ENCODE results near the gene TAS1R2. TPM values are rescaled to one million over a fixed set of nuclear protein-coding genes. Genes with fewer than 3 reads are reported as not detected.

Gene TAS1R2
- total and polyA plus RNA-seq, 2 of the 13 experiments (the other 11 are each of a cell fraction or from before 2014, with no cell fraction given), result not detected

- peak in 1 of 2 experiments; percentile 24; a peak in 1 of 4 replicates for TF ChIP-seq HMGXB4 (CRISPR knock-in tag; IDR thresholded peaks at IDR 0.05; ENCODE audit: borderline replicate concordance in 1 of 2, low read depth in 1 of 2)
- TF ChIP-seq NKX3-1 (CRISPR knock-in tag; IDR thresholded peaks at IDR 0.05), result no peak
- peak; percentile 41; the same call in 1 of the 2 replicates for TF ChIP-seq ZNF431 (CRISPR knock-in tag; IDR thresholded peaks at IDR 0.05; ENCODE audit: borderline replicate concordance, low read depth)
- no peak for TF ChIP-seq ZNF598 (CRISPR knock-in tag; IDR thresholded peaks at IDR 0.05; ENCODE audit: borderline replicate concordance)
- TF ChIP-seq ZNF576 (CRISPR knock-in tag; IDR thresholded peaks at IDR 0.05), result no peak
- TF ChIP-seq KAT7 (CRISPR knock-in tag; IDR thresholded peaks at IDR 0.05; ENCODE audit: borderline replicate concordance), result no peak; the same call in 1 of the 2 replicates
- no peak for TF ChIP-seq MTERF4 (CRISPR knock-in tag; IDR thresholded peaks at IDR 0.05)
- no peak for TF ChIP-seq ZFP62 (CRISPR knock-in tag; IDR thresholded peaks at IDR 0.05)
- TF ChIP-seq ZNF354B (CRISPR knock-in tag; IDR thresholded peaks at IDR 0.05), result no peak
- TF ChIP-seq ZSCAN22 (CRISPR knock-in tag; IDR thresholded peaks at IDR 0.05), result no peak
- no peak for TF ChIP-seq ZFP41 (CRISPR knock-in tag; IDR thresholded peaks at IDR 0.05; ENCODE audit: borderline replicate concordance)
- TF ChIP-seq NR2C2 (CRISPR knock-in tag; IDR thresholded peaks at IDR 0.05; ENCODE audit: borderline replicate concordance), result peak; percentile 52; the same call in 1 of the 2 replicates
- no peak for TF ChIP-seq SP2 (CRISPR knock-in tag; IDR thresholded peaks at IDR 0.05)
- TF ChIP-seq SP4 (CRISPR knock-in tag; IDR thresholded peaks at IDR 0.05), result peak; percentile 39; the same call in 1 of the 2 replicates
- peak; percentile 79; the same call in 1 of the 2 replicates for TF ChIP-seq HMG20A (CRISPR knock-in tag; IDR thresholded peaks at IDR 0.05; ENCODE audit: borderline replicate concordance)
- TF ChIP-seq ZFP36L1 (CRISPR knock-in tag; IDR thresholded peaks at IDR 0.05), result 0 out of 2 replicates have a peak, but pooled peaks have one; percentile 43
- TF ChIP-seq ZBTB40 (IDR thresholded peaks at IDR 0.05), result no peak
- TF ChIP-seq ZBTB40 (CRISPR knock-in tag; IDR thresholded peaks at IDR 0.05), result peak; percentile 59; the same call in 1 of the 2 replicates
Observed at GRCh38 chr1:18900303-18900841, 40.9 kb upstream of the TAS1R2 start (continued).

Data from HepG2 (cell line).